Stimulated activated memory B cell treated with anti-CD40 and anti-IgM and Interleukin-4, amounts not matched to agents 10 μg/mL and 1 μg/mL and 100 μg/mL, for 72 hours (primary cell): ENCODE results near the gene HEG1.

Experiments used
- ATAC-seq: fragments of 150-1000 bp; cut with Tn5 transposase; 2 replicates; pipeline ENCODE4 v1.10.0; 2021
- H3K27ac Mint-ChIP-seq: one replicate; pipeline ENCODE4 v1.8.0; 2022; ENCODE audit warnings: mild to moderate bottlenecking, mixed read lengths
- H3K27me3 Mint-ChIP-seq: one replicate; pipeline ENCODE4 v1.8.0; 2022; ENCODE audit warnings: mixed read lengths
- H3K36me3 Mint-ChIP-seq: one replicate; pipeline ENCODE4 v1.8.0; 2022; ENCODE audit warnings: mixed read lengths
- H3K4me1 Mint-ChIP-seq: one replicate; pipeline ENCODE4 v1.8.0; 2022; ENCODE audit warnings: mixed read lengths
- H3K4me3 Mint-ChIP-seq: one replicate; pipeline ENCODE4 v1.8.0; 2022; ENCODE audit warnings: mild to moderate bottlenecking, moderate library complexity, mixed read lengths
- H3K9me3 Mint-ChIP-seq: one replicate; pipeline ENCODE4 v1.8.0; 2022; ENCODE audit warnings: mixed read lengths

Gene HEG1

GRCh38 chr3:124926426-124927101 lies 129.2 kb downstream of the HEG1 start:
- Mint-ChIP-seq H3K27ac (no peak overlapping the region), H3K36me3 (no peaks in the 10 kb centered on the region), H3K4me3 (no peak overlapping the region), H3K9me3 (no peaks in the 10 kb centered on the region), H3K4me1 (no peaks in the 10 kb centered on the region), H3K27me3 (peaks cover 11% of the 10 kb centered on the region)
- no peak for ATAC-seq

DNA sequence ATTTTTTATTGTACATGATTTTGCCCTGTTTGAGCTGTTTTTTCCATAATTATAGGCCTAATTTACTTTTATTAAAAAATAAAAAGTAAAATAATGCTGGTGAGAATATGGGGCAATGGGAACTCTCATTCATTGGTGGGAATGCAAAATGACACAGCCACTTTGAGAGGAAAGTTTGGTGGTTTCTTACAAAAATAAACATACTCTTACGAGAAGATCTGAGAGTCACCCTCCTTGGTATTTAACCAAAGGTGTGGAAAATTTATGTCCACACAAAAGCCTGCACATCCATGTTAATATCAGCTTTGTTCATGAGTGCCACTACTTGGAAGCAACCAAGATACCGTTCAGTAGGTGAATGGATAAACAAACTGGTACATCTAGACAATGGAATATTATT lies 131.1 kb downstream of the HEG1 start:
- ATAC-seq: no peak
- no peak overlapping the region for H3K27ac Mint-ChIP-seq
- H3K27me3 Mint-ChIP-seq: peaks cover 11% of the 10 kb centered on the region
- H3K36me3 Mint-ChIP-seq: no peaks in the 10 kb centered on the region
- no peak overlapping the region for H3K4me3 Mint-ChIP-seq
- no peaks in the 10 kb centered on the region for H3K9me3 Mint-ChIP-seq
- H3K4me1 Mint-ChIP-seq: no peaks in the 10 kb centered on the region

- no peak overlapping the region for H3K4me3 Mint-ChIP-seq
- H3K27me3 Mint-ChIP-seq: peaks cover 16% of the 10 kb centered on the region
- H3K36me3 Mint-ChIP-seq: no peaks in the 10 kb centered on the region
- H3K4me1 Mint-ChIP-seq: no peaks in the 10 kb centered on the region
- no peak overlapping the region for H3K27ac Mint-ChIP-seq
- ATAC-seq: no peak
- H3K9me3 Mint-ChIP-seq: no peaks in the 10 kb centered on the region
Measured at GRCh38 chr3:124923833-124924232, 132.0 kb downstream of the HEG1 start.

GRCh38 chr3:124920718-124921117 lies 135.1 kb downstream of the HEG1 start:
- no peak for ATAC-seq
- no peak overlapping the region for H3K27ac Mint-ChIP-seq
- H3K4me3 Mint-ChIP-seq: no peak overlapping the region
- no peaks in the 10 kb centered on the region for H3K36me3 Mint-ChIP-seq
- H3K9me3 Mint-ChIP-seq: no peaks in the 10 kb centered on the region
- H3K4me1 Mint-ChIP-seq: no peaks in the 10 kb centered on the region
- peaks cover 43% of the 10 kb centered on the region for H3K27me3 Mint-ChIP-seq

DNA sequence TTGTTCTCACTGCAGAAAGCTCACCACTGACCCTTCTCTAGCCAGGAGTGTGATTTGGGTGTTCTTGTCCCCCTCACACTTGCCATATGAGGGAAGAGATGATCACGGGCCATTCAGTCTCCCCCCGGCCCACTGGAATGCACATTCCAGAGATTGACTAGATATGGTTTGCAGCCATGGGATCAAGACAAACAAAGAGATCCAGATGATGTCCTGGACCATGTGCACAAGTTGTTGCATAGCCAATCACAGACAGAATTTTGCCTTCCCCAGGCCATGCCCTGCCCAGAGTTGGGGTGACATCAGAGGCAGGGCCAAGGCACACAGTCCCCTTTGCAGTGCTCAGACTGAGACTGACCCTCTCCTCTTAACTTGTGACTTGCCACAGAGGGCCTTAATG lies 136.0 kb downstream of the HEG1 start:
- H3K4me3 Mint-ChIP-seq: no peak overlapping the region
- no peaks in the 10 kb centered on the region for H3K9me3 Mint-ChIP-seq
- H3K27ac Mint-ChIP-seq: no peak overlapping the region
- no peaks in the 10 kb centered on the region for H3K36me3 Mint-ChIP-seq
- no peak for ATAC-seq
- peaks cover 46% of the 10 kb centered on the region for H3K27me3 Mint-ChIP-seq
- no peaks in the 10 kb centered on the region for H3K4me1 Mint-ChIP-seq

- H3K9me3 Mint-ChIP-seq: no peaks in the 10 kb centered on the region
- no peak for ATAC-seq
- H3K36me3 Mint-ChIP-seq: no peaks in the 10 kb centered on the region
- no peak overlapping the region for H3K4me3 Mint-ChIP-seq
- H3K4me1 Mint-ChIP-seq: no peaks in the 10 kb centered on the region
- H3K27me3 Mint-ChIP-seq: peaks cover 38% of the 10 kb centered on the region
- H3K27ac Mint-ChIP-seq: no peak overlapping the region
Measured at GRCh38 chr3:124918524-124918923, 137.3 kb downstream of the HEG1 start.

GRCh38 chr3:124916837-124917409 lies 138.9 kb downstream of the HEG1 start:
- no peak for ATAC-seq
- Mint-ChIP-seq H3K27ac (no peak overlapping the region), H3K4me1 (no peaks in the 10 kb centered on the region), H3K27me3 (peaks cover 49% of the 10 kb centered on the region), H3K9me3 (no peaks in the 10 kb centered on the region), H3K36me3 (no peaks in the 10 kb centered on the region), H3K4me3 (no peak overlapping the region)
